ENCODE results near the gene CHPF2. TPM values are rescaled to one million over a fixed set of nuclear protein-coding genes. Genes with fewer than 3 reads are reported as not detected.

The CHPF2 gene
- total and polyA plus RNA-seq, 2 experiments from 2014 or later, result 4.8 to 26.1 TPM

GRCh38 chr7:151236406-151236805, 4.1 kb downstream of the CHPF2 start:
- Histone ChIP-seq H3K36me3 (ENCODE audit: insufficient read depth) (no peaks in the 10 kb centered on the region), H3K9me2 (ENCODE audit: insufficient read depth) (no peaks in the 10 kb centered on the region), H3K27me3 (ENCODE audit: insufficient read depth) (no peaks in the 10 kb centered on the region), H3K27ac (ENCODE audit: low read depth) (no peak overlapping the region), H3F3A (replicated peaks; ENCODE audit: low read depth) (no peaks in the 10 kb centered on the region), H2AFZ (no peak overlapping the region), H3K4me2 (no peak overlapping the region), H3K4me3 (no peak overlapping the region), H3K4me1 (ENCODE audit: insufficient read depth) (peaks cover 6% of the 10 kb centered on the region; the same call in 1 of the 2 replicates), H3K79me2 (replicated peaks; ENCODE audit: insufficient read depth) (peaks cover 19% of the 10 kb centered on the region), H4K20me1 (replicated peaks; ENCODE audit: insufficient read depth) (peaks cover 18% of the 10 kb centered on the region; the same call in 1 of the 2 replicates)
- no peaks in the 10 kb centered on the region for H3K9me3 Mint-ChIP-seq
- no peak for DNase-seq (ENCODE audit: low spot score)
- TF ChIP-seq CREB1 (CRISPR knock-in tag; IDR thresholded peaks at IDR 0.05; ENCODE audit: low read depth), result no peak
- TF ChIP-seq CTCF (conservative IDR thresholded peaks at IDR 0.05; ENCODE audit: low read depth in 2 of 2), result no peak
- TF ChIP-seq STAT1 (IDR thresholded peaks at IDR 0.05; ENCODE audit: unreplicated experiment), result no peak
- TF ChIP-seq ETS1 (IDR thresholded peaks at IDR 0.05), result no peak
- TF ChIP-seq, protein P1, sequence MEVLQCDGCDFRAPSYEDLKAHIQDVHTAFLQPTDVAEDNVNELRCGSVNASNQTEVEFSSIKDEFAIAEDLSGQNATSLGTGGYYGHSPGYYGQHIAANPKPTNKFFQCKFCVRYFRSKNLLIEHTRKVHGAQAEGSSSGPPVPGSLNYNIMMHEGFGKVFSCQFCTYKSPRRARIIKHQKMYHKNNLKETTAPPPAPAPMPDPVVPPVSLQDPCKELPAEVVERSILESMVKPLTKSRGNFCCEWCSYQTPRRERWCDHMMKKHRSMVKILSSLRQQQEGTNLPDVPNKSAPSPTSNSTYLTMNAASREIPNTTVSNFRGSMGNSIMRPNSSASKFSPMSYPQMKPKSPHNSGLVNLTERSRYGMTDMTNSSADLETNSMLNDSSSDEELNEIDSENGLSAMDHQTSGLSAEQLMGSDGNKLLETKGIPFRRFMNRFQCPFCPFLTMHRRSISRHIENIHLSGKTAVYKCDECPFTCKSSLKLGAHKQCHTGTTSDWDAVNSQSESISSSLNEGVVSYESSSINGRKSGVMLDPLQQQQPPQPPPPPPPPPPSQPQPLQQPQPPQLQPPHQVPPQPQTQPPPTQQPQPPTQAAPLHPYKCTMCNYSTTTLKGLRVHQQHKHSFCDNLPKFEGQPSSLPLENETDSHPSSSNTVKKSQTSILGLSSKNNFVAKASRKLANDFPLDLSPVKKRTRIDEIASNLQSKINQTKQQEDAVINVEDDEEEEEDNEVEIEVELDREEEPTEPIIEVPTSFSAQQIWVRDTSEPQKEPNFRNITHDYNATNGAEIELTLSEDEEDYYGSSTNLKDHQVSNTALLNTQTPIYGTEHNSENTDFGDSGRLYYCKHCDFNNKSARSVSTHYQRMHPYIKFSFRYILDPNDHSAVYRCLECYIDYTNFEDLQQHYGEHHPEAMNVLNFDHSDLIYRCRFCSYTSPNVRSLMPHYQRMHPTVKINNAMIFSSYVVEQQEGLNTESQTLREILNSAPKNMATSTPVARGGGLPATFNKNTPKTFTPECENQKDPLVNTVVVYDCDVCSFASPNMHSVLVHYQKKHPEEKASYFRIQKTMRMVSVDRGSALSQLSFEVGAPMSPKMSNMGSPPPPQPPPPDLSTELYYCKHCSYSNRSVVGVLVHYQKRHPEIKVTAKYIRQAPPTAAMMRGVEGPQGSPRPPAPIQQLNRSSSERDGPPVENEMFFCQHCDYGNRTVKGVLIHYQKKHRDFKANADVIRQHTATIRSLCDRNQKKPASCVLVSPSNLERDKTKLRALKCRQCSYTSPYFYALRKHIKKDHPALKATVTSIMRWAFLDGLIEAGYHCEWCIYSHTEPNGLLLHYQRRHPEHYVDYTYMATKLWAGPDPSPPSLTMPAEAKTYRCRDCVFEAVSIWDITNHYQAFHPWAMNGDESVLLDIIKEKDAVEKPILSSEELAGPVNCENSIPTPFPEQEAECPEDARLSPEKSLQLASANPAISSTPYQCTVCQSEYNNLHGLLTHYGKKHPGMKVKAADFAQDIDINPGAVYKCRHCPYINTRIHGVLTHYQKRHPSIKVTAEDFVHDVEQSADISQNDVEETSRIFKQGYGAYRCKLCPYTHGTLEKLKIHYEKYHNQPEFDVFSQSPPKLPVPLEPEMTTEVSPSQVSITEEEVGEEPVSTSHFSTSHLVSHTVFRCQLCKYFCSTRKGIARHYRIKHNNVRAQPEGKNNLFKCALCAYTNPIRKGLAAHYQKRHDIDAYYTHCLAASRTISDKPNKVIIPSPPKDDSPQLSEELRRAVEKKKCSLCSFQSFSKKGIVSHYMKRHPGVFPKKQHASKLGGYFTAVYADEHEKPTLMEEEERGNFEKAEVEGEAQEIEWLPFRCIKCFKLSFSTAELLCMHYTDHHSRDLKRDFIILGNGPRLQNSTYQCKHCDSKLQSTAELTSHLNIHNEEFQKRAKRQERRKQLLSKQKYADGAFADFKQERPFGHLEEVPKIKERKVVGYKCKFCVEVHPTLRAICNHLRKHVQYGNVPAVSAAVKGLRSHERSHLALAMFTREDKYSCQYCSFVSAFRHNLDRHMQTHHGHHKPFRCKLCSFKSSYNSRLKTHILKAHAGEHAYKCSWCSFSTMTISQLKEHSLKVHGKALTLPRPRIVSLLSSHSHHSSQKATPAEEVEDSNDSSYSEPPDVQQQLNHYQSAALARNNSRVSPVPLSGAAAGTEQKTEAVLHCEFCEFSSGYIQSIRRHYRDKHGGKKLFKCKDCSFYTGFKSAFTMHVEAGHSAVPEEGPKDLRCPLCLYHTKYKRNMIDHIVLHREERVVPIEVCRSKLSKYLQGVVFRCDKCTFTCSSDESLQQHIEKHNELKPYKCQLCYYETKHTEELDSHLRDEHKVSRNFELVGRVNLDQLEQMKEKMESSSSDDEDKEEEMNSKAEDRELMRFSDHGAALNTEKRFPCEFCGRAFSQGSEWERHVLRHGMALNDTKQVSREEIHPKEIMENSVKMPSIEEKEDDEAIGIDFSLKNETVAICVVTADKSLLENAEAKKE (CRISPR knock-in tag; IDR thresholded peaks at IDR 0.05), result no peak
- TF ChIP-seq NANOG (IDR thresholded peaks at IDR 0.05; ENCODE audit: borderline replicate concordance), result no peak
- TF ChIP-seq JUNB (IDR thresholded peaks at IDR 0.05; ENCODE audit: unreplicated experiment), result no peak
- TF ChIP-seq EZH2phosphoT487 (IDR thresholded peaks at IDR 0.05; ENCODE audit: unreplicated experiment), result no peak
- no peak for TF ChIP-seq ZNF114 (CRISPR knock-in tag; IDR thresholded peaks at IDR 0.05)
- no peak for TF ChIP-seq POLR2AphosphoS5 (IDR thresholded peaks at IDR 0.05; ENCODE audit: low read depth)
- TF ChIP-seq EZH2 (IDR thresholded peaks at IDR 0.05; ENCODE audit: low read depth, unreplicated experiment), result no peak
- TF ChIP-seq REST (IDR thresholded peaks at IDR 0.05; ENCODE audit: unreplicated experiment), result no peak
- TF ChIP-seq ZNF331 (CRISPR knock-in tag; IDR thresholded peaks at IDR 0.05; ENCODE audit: low read depth), result no peak
- no peak for ATAC-seq
- no peak overlapping the region for H3K27ac Mint-ChIP-seq
- H3K27me3 Mint-ChIP-seq (ENCODE audit: insufficient read depth, low read depth, poor library complexity), result peaks cover 14% of the 10 kb centered on the region
- H3K36me3 Mint-ChIP-seq (ENCODE audit: low read depth), result peaks cover 17% of the 10 kb centered on the region
- H3K4me1 Mint-ChIP-seq, result peaks cover 23% of the 10 kb centered on the region
- no peak overlapping the region for H3K4me3 Mint-ChIP-seq

Measured in GM23338 (cell line).